ENCODE results near the gene NXPH1.

NXPH1 gene

DNA sequence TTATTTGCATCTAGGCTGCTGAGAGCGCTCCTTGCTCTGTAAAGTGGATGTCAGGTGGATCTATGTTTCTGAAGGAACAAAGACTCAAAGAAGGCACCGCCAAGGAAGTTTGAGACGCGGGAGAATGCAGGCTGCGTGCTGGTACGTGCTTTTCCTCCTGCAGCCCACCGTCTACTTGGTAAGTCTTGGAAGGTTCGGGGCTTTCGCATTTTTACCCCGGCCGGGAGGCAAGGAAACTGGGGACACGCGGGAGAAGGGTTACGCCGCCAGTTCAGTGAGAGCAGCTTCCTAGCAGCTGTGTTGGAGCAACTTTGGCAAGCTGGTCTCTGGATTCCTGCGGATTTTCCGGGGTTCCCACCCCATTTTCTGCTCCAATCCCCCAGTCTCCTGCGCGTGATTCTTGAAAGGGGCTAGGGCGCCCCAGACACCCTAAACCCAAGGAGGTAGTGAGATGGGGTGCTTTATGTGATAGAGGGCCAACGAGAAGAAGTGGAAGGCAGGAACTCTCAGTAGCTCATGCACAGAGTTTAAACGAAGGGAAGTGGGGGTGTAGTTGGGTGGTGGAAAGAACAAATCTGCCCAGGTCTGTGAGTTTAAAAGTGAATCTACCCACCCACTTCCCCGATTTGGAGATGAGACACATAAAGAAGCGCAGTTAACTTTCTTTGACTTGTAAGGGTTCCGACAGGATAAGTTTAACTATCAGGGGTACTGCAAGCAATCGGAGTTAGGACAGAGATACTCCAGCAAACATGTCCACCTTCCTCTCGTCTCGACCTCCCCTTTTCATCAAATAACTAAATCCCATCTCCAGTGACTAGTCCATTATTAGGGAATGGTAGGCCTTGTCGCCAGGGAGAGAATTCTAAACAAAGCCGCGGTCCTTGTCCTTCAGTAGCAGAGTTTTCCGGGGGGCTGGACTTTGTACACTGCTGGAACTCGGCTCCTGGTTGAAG is 2.5 kb downstream of the NXPH1 start:
- in situ Hi-C loops (cut with HindIII; ENCODE audit: low sequenced_read_pairs), result no loop called here

DNA sequence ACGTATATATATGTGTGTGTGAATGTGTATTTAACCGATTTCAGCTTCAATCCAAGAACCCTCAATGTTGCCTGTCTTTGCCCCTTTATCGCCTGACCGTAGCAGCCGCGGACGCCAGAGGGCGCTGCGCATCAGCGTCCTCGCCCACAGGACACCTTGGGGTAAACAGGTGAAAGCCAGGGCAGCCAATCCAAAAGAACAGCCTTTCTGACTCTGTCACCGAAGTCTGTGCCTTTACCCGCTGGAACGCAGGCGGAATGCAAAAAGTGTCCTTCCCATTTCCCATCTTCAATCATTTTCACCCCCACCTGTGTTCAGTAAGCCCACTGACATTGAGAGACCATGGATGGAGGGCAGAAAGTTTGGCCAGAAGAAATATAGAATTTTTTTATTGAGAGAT is 3.6 kb downstream of the NXPH1 start:
- in situ Hi-C loops (cut with HindIII; ENCODE audit: low sequenced_read_pairs), result no loop called here

DNA sequence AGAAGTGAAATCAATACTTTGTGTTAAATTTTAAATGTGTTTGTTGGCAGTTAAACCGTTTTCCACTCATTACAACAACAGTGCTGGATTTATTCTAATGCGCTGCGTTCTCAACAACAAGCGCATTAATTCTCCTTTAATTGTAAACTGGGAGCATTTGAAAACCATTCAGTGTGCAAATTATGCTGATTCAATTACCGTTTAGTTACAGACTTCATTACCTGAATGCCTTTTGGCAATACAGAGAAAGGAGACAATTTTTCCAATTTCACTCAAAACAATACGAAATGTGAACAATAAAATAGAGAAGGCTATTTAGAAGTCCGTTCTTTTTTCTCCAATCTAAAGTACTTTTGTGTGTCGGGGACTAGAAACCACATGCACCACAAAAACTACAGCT is 4.2 kb downstream of the NXPH1 start:
- in situ Hi-C loops (cut with HindIII; ENCODE audit: low sequenced_read_pairs), result no loop called here

DNA sequence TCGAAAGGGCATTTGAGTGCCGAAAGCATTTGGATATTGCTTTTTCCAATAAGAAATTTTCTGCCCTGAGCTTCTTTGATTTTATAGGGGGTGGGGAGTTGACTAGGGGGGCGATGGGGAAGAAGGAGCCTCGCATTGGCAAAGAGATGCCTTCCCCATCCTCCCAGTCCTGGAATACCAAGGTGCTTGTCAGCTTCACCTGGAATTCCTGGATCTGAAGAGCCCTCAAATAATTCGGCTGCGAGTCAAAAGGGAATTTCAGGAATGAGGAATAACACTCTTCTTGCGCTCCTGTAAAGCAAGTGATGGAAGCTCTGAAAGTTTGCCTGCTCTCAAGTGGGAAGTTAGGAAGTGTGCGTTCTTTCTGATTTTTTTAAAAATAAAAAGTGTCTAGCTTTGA is 7.3 kb downstream of the NXPH1 start:
- in situ Hi-C loops (cut with HindIII; ENCODE audit: low sequenced_read_pairs), result no loop called here

DNA sequence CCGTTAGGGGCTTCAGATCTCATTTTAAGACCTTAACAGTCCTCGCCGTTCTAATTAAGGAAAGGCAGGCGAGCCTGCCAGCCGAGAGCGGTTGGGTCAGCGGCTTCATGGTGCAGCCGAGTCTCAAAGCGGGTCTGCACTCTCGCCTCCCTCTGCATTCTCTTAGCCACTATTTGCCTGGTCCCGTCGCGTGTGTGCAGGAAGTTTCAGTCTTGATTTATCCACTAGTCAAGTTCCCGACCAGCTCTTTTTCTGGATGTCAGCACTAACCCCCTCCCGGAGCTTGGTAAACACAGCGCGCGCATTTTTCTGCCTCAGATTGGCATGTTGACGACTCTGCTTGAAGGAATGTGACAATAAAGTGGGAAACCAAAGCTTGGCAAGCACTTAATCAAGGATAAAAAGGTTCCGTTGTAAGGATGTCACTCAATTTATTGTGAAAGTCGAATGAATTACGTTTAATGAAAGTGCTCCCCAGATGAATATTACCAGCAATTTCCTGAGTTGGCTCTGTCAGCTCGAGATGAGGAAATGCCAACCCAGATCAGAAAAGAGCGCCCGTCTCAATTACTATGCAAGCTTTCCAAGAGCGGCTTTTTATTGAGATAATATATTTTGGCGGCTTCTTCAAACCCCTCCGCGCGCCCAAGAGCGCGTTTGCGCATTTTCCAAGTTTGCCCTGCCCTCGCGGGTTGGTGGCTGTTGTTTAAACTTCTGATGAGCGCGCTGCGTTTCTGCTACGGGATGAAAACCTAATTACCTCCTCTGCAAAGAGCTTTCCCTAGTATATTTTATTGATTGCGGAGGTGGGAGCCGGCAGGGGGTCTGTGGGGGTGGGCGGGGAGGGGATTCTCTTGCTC is 7.9 kb downstream of the NXPH1 start:
- in situ Hi-C loops (cut with HindIII; ENCODE audit: low sequenced_read_pairs), result no loop called here

DNA sequence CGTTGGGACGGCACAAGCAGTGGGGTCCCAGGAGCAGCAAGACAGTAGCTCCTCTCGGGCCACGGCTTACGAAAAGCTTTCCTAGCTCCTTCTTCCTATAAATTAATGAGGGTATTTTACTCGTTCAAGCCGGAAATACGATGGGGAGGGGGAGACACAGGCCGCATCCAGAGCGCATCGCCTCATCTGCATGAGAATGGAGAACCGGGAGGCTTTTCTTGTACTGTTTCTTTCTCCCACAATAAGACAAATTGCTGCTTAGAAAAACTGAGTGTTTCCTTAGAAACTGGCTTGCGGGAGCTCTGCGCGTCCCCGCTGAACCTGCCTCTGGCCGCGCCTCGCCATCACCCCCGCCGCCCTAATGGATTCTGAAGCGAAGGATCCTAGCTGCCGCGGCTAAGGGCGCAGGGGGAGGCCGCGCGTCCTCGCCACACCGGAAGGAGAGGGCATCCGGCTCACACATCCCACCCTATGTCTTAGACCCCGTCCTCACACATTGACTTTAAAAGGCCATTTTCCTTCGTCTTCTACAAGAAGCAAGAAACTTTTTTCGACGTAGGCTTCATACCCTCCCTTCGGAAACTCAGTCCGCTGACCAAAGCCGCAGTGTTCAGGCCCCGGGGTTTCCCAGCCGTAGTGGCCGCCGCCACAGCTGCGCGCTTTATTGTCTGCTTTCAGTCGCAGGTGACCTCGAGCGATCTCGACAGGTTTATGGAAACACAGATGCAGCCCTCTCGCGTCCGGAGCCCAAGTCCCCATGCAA is 8.8 kb downstream of the NXPH1 start:
- in situ Hi-C loops (cut with HindIII; ENCODE audit: low sequenced_read_pairs), result no loop called here

DNA sequence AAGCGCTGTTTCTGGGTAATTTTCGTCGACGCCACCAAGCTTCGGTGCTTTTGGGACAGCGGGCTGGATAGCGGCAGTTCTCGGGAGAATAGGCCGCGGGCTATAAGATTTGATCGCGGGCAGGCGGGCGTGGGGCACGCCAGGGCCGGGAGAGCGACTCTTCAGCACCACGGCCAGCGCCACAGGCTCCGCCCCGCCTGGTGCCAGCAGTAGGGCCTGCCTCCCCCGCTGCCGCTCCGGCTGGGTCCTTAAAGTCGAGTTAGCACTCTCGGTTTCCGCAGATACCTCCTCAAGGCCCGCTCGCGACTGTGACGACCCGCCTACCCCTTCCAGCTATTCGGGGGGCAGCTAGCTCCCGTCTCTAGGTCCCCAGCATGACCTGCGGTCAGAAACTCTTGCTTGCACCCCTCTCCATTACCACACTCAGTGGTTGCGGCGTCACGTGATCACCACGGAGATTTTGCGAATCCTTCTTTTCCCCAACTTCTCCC is 9.4 kb downstream of the NXPH1 start:
- in situ Hi-C loops (cut with HindIII; ENCODE audit: low sequenced_read_pairs), result no loop called here

DNA sequence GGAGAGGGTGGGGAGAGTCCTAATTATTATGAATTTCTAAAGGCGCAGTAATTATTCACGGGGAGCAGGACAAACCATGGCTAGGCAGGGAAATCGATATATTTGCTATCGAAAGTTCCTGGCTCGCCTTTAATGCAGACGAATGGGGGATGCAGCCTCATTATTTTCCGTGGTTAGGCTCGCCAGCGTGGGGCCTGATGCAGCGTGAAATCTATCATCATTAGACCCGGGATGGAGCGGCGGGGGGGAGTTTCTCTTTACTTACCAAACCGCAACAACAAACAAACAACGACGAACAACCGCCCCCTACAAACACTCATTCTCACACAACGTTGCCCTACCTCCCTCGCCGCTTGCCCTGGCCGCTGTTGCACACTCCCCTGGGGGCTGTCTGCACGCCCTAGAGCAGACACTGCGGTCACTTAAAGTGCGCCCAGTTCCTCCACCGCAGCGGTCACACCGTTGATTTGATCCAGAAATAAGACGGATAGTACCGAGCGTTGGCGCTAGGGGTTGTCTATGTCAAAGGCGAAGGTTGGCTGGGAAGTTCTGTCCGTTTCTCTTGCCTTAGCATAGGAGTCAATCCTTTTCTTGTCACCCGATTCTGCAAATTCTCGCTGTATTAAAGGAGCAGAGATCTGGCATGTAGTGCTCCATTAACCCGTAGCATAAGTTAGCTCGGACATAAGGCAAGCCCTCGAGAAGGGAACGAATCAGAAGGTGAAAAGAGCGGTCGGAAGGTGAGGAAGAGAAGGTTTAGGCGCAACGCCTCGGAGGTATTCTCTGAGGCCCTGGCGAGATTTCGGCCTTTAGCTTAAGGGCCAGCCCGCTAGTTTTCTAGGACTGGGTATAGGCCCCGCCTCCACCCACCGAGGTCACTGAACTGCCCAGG is 10.4 kb downstream of the NXPH1 start:
- in situ Hi-C loops (cut with HindIII; ENCODE audit: low sequenced_read_pairs), result no loop called here

DNA sequence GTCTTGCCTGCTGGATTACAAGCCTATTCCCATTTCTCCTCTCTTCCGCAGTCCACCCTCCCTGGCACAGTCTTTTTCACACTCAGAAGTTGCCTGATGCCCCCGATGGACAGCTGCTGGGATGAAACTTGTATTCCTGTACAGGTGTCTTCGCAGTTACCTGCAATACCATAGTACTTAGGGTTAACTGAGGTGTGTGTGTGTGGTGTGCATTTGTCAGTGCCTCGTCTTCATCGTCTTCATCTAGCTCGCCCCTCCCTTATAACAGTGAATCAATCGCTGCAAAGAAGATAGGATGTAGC is 11.0 kb downstream of the NXPH1 start:
- in situ Hi-C loops (cut with HindIII; ENCODE audit: low sequenced_read_pairs), result no loop called here

DNA sequence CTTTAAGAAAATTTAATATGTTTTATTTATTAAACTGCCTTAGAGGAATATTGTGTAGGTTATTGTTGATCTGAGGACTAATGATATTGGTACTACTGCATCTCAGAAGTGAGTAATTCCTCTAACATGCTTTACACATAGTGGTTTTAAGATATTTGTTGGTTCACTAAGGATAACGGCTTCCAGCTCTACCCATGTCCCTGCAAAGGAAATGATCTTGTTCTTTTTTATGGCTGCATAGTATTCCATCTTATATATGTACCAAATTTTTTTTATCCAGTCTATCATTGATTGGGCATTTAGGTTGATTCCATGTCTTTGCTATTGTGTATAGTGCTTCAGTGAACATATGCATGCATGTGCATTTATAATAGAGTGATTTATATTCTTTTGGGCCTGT is 20.1 kb downstream of the NXPH1 start:
- in situ Hi-C loops (cut with HindIII; ENCODE audit: low sequenced_read_pairs), result no loop called here

DNA sequence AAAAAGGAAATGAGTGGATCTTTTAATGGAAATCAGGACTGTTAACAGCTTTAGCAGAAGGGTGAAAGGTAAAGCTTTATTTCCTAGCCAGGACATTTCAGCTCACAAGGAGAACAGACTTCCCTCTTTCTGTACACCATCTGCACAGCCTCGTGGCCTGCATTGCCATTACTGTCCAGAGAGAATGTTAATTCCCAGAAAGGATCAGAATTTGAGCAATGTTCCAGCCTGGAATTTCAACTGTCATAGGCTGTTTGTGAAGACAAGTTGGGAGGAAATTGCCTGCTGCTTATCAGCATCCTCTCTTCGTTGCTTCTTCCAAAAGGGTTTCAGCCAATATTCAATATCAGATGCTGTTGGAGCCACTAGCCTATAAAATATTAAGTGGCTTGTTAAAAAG is 22.0 kb downstream of the NXPH1 start:
- in situ Hi-C loops (cut with HindIII; ENCODE audit: low sequenced_read_pairs), result no loop called here

DNA sequence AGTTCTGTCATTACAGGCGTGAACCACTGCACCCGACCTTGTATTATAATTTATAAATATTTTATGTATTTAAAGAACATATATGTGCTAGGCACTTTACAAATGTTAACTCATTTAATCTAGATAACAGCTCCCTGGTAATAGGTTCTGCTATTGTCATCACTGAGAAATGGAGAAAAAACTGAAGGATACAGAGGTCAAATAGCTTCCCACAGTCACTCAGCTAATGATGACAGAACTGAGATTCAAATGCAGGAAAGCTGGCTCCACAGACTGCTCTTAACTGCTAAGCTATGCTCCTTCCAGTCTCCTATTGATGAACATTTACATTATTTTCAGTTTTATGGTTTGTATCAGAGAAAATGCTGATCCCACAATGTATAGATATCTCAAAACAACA is 28.9 kb downstream of the NXPH1 start:
- in situ Hi-C loops (cut with HindIII; ENCODE audit: low sequenced_read_pairs), result no loop called here

DNA sequence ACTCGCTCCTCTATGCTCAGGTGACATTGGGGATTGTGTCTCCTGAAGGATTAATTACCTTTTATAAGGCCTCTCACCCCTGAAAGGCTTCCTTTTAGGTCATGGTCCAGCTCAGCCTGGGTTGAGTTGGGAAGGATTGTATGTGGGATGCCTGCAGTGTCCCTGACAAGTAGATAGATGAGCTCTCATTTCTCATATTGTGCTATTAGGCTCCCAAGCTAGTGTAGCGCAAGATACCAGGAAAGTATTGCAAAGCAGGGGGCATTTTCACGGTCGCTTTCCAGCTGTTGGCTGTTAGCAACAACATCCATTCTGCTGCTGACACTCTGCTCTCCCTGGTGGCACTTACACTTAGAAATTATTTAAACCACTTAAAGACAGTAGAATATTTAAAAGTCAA is 31.9 kb downstream of the NXPH1 start:
- in situ Hi-C loops (cut with HindIII; ENCODE audit: low sequenced_read_pairs), result no loop called here

DNA sequence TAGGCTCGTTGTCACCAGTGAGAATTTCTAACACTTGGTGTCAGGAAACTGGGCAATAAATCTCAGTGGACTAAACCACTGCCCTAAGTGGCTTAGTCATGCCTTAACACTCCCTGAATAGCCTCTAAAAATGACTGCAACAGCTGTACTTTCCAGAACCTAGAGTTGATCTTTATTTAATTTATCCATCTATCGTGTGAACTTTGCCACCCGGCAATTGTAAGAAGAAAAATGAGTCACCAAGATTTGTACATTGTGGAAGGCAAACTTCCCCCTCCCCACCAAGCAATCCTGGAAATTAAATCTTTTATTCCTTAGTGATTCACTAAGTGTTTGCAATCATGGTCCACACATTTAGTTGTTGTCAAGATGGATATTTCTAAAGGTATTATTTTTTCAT is 47.1 kb downstream of the NXPH1 start:
- in situ Hi-C loops (cut with HindIII; ENCODE audit: low sequenced_read_pairs), result no loop called here

DNA sequence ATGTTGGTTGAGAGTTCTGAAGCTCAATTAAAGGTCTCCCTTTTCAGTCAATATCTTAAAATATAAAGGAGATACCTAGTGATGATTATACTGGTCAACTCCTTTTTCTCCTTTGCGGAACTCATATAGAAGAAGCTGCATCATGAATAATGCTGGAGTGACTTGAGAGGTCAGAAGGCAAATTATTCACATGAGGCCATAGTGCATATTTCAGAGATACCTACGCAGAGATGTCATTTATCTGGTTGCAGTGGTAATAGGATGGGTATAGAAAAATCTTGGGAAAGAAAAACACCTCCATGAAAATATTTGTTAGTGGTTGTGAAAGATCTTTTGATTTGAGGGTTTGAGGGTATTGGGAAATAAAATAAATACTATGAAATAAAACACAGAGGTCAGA is 47.7 kb downstream of the NXPH1 start:
- in situ Hi-C loops (cut with HindIII; ENCODE audit: low sequenced_read_pairs), result no loop called here

DNA sequence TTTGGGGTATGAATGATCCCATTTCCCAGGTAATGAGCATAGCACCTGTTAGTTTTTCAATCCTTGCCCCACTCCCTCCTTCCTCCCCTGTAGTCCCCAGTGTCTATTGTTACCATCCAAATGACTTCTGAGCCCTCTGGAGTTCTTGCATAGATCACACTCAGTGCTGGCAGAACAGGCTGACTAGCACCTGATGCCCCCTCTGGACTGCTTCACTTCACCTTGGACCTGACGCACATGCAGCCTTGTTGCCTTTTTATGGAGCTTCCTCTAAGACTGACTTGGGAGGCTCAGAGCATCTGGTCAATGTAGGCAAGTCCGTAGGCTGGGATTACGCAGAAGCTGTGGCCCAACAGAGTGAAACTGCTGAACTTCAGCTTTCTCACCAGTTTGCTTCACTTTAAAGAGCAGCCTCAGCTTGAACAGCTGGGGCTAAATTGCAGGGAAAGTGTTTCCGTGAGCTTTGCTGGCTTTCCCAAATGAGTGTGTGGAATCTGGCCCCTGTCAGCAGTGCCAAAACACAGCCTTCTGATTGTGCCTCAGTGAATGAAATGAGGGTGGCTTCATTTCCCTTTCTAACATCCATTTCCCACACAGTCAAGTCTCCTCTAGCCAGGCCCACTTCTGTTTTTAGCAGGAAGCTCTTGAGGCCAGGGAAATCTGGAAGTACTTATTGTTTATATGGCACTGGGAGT is 48.5 kb downstream of the NXPH1 start:
- in situ Hi-C loops (cut with HindIII; ENCODE audit: low sequenced_read_pairs), result no loop called here

DNA sequence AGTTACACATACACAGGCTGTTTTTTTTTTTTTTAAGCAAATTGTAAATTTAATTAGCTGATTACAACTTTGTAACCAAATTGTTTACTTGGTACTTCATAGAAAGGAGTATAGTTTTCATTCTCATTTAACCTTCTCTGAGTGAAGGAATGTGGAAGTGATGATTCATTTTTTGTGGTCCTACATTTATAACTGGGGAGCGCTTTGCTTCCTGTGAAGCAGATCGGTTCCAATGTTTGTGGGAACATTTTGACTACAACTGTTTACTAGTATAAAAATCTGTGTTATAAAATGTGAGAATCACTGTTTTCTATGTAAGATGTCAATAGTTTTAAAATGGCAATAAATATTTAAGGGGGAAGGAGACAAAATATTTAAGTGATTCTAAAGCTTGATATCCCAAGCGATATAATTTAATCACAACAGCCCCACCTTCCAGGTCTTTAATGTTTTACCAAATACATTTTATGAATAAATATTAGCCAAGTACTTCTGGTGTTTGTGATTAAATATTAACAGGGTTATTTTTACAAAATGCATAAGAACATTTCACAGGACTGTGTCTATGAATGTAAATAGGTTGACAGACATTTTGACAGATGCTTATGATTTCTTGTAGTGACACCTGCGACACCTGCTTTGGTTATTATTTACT is 57.1 kb downstream of the NXPH1 start:
- in situ Hi-C loops (cut with HindIII; ENCODE audit: low sequenced_read_pairs), result no loop called here

DNA sequence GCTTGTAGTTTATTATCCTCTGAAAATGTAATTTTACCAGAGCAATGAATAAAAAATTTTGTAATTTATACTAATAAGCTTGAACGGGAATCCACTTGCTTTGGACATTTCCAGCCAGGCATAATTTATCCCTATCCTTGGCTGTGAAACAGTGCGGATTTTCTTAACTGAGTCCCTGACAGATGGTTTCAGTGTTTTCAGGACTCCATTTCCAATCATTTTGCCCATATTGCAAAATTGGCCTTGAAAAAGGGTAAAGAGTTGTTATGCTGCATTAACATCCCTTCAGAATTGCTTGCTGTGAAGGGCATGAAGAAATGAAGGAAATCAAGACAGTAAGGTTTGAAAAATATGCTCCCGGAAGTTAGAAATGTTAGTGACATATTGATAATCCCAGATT is 57.7 kb downstream of the NXPH1 start:
- in situ Hi-C loops (cut with HindIII; ENCODE audit: low sequenced_read_pairs), result no loop called here
